ENCODE results near the gene CMPK2. TPM values are rescaled to one million over a fixed set of nuclear protein-coding genes. Genes with fewer than 3 reads are reported as not detected.

CMPK2 gene
- total RNA-seq, 1 donor from 2014 or later: 0.49 TPM

- no peak for DNase-seq (ENCODE audit: low spot score)
- Mint-ChIP-seq H3K36me3 (ENCODE audit: low read depth, unreplicated experiment) (no peaks in the 10 kb centered on the region), H3K4me3 (ENCODE audit: unreplicated experiment) (no peak overlapping the region), H3K27me3 (ENCODE audit: unreplicated experiment) (no peaks in the 10 kb centered on the region), H3K9me3 (ENCODE audit: unreplicated experiment) (peaks cover 9% of the 10 kb centered on the region), H3K4me1 (ENCODE audit: unreplicated experiment) (no peaks in the 10 kb centered on the region), H3K27ac (ENCODE audit: unreplicated experiment) (no peak overlapping the region)
- no peak for TF ChIP-seq CTCF (IDR thresholded peaks at IDR 0.05; ENCODE audit: unreplicated experiment)
These were observed 32.5 kb downstream of the CMPK2 start for GRCh38 chr2:6833300-6833604.

GRCh38 chr2:6832596-6833299 lies 33.0 kb downstream of the CMPK2 start:
- no peaks in the 10 kb centered on the region for H3K36me3 Mint-ChIP-seq (ENCODE audit: low read depth, unreplicated experiment)

GRCh38 chr2:6831229-6831628 lies 34.5 kb downstream of the CMPK2 start:
- no peak overlapping the region for H3K27ac Mint-ChIP-seq (ENCODE audit: unreplicated experiment)
- H3K36me3 Mint-ChIP-seq (ENCODE audit: low read depth, unreplicated experiment): no peaks in the 10 kb centered on the region
- H3K9me3 Mint-ChIP-seq (ENCODE audit: unreplicated experiment): peaks cover 9% of the 10 kb centered on the region
- no peaks in the 10 kb centered on the region for H3K4me1 Mint-ChIP-seq (ENCODE audit: unreplicated experiment)
- no peak for DNase-seq (ENCODE audit: low spot score)
- no peaks in the 10 kb centered on the region for H3K27me3 Mint-ChIP-seq (ENCODE audit: unreplicated experiment)
- TF ChIP-seq CTCF (IDR thresholded peaks at IDR 0.05; ENCODE audit: unreplicated experiment): no peak
- no peak overlapping the region for H3K4me3 Mint-ChIP-seq (ENCODE audit: unreplicated experiment)

More at GRCh38 chr2:6832596-6833299, 33.0 kb downstream of the CMPK2 start:
- no peak overlapping the region for H3K4me3 Mint-ChIP-seq (ENCODE audit: unreplicated experiment)
- peaks cover 9% of the 10 kb centered on the region for H3K9me3 Mint-ChIP-seq (ENCODE audit: unreplicated experiment)
- no peak for TF ChIP-seq CTCF (IDR thresholded peaks at IDR 0.05; ENCODE audit: unreplicated experiment)
- no peak for DNase-seq (ENCODE audit: low spot score)
- no peaks in the 10 kb centered on the region for H3K4me1 Mint-ChIP-seq (ENCODE audit: unreplicated experiment)
- no peaks in the 10 kb centered on the region for H3K27me3 Mint-ChIP-seq (ENCODE audit: unreplicated experiment)
- H3K27ac Mint-ChIP-seq (ENCODE audit: unreplicated experiment): no peak overlapping the region

GRCh38 chr2:6828299-6828584 lies 37.5 kb downstream of the CMPK2 start:
- Mint-ChIP-seq H3K4me3 (ENCODE audit: unreplicated experiment) (no peak overlapping the region), H3K27me3 (ENCODE audit: unreplicated experiment) (no peaks in the 10 kb centered on the region), H3K27ac (ENCODE audit: unreplicated experiment) (no peak overlapping the region), H3K9me3 (ENCODE audit: unreplicated experiment) (peaks cover 5% of the 10 kb centered on the region), H3K4me1 (ENCODE audit: unreplicated experiment) (no peaks in the 10 kb centered on the region), H3K36me3 (ENCODE audit: low read depth, unreplicated experiment) (no peaks in the 10 kb centered on the region)
- peak; percentile 67 for TF ChIP-seq CTCF (IDR thresholded peaks at IDR 0.05; ENCODE audit: unreplicated experiment)
- no peak for DNase-seq (ENCODE audit: low spot score)

DNA sequence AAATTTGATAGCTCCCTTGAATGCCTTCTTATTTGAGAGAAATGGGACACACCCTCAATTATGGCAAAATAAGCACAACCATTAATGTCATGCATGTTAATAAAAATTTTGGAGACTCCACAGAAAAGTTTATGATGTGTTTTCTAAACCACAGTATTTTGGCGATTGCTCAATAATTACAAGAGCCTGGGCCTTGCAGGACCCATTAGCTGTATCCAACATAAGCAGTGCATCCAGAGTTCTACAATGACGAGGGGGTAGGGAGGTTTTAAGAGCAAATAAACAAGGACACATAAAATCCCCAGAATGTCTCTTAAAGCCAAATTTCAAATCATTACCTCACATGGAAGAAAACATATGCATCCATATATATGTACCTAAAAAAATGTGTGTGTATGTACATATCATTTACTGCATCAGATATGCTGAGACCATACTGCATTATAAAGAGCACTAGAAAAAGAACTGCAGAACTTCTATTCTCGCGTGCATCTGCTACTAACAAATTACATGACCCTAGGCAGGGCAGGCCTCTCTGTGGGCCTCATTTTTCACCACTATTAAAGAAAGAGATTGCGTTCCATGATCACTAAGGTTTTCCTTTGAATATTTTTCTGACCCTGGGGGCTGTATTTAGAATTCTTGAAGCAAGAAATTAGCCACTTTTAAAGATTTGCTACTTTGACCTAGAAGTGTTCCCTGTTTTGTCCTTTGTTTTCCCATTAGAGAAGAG lies 38.0 kb downstream of the CMPK2 start:
- H3K4me3 Mint-ChIP-seq (ENCODE audit: unreplicated experiment): no peak overlapping the region
- no peak for TF ChIP-seq CTCF (IDR thresholded peaks at IDR 0.05; ENCODE audit: unreplicated experiment)
- H3K36me3 Mint-ChIP-seq (ENCODE audit: low read depth, unreplicated experiment): no peaks in the 10 kb centered on the region
- H3K9me3 Mint-ChIP-seq (ENCODE audit: unreplicated experiment): peaks cover 5% of the 10 kb centered on the region
- no peak overlapping the region for H3K27ac Mint-ChIP-seq (ENCODE audit: unreplicated experiment)
- H3K4me1 Mint-ChIP-seq (ENCODE audit: unreplicated experiment): no peaks in the 10 kb centered on the region
- H3K27me3 Mint-ChIP-seq (ENCODE audit: unreplicated experiment): no peaks in the 10 kb centered on the region
- DNase-seq (ENCODE audit: low spot score): no peak

Data from endothelial cell (in vitro differentiated cells).